Stimulated activated CD8-positive, alpha-beta memory T cell treated with anti-CD3 and anti-CD28 coated beads, Interleukin-15, amount 100 ng/mL, for 24 hours (primary cell): ENCODE data around the gene IFNLR1.
A peak's percentile ranks its signal among the peaks of the same experiment; 100 is the strongest.

Source experiments
- DNase-seq: peaks from one replicate; pipeline ENCODE4 v3.0.0-alpha.2; 2020; ENCODE audit warnings: low read depth

The IFNLR1 gene

GRCh38 chr1:24175033-24175755, 11.9 kb downstream of the IFNLR1 start:
- DNase-seq: no peak

- no peak for DNase-seq
Observed at GRCh38 chr1:24173638-24174575, 13.2 kb downstream of the IFNLR1 start.

- DNase-seq: no peak
Observed at GRCh38 chr1:24172598-24172997, 14.5 kb downstream of the IFNLR1 start.

GRCh38 chr1:24169286-24169685, 17.8 kb downstream of the IFNLR1 start:
- no peak for DNase-seq

- no peak for DNase-seq
Observed at GRCh38 chr1:24168245-24168644, 18.8 kb downstream of the IFNLR1 start.

- DNase-seq: no peak
Observed at GRCh38 chr1:24167008-24167407, 20.1 kb downstream of the IFNLR1 start.

GRCh38 chr1:24165500-24165899, 21.6 kb downstream of the IFNLR1 start:
- DNase-seq: no peak

- no peak for DNase-seq
Observed at GRCh38 chr1:24164004-24164403, 23.1 kb downstream of the IFNLR1 start.

GRCh38 chr1:24162201-24162600, 24.9 kb downstream of the IFNLR1 start:
- DNase-seq: no peak

GRCh38 chr1:24161270-24161669, 25.8 kb downstream of the IFNLR1 start:
- DNase-seq: no peak

GRCh38 chr1:24159366-24159765, 27.7 kb downstream of the IFNLR1 start:
- DNase-seq: no peak

GRCh38 chr1:24157918-24158481, 29.1 kb downstream of the IFNLR1 start:
- no peak for DNase-seq

GRCh38 chr1:24156542-24157260, 30.4 kb downstream of the IFNLR1 start:
- DNase-seq: no peak

GRCh38 chr1:24155011-24155782, 31.9 kb downstream of the IFNLR1 start:
- no peak for DNase-seq

GRCh38 chr1:24154215-24154614, 32.9 kb downstream of the IFNLR1 start:
- no peak for DNase-seq

- DNase-seq: no peak
Observed at GRCh38 chr1:24152631-24153494, 34.2 kb downstream of the IFNLR1 start.

GRCh38 chr1:24151175-24151533, 35.9 kb downstream of the IFNLR1 start:
- DNase-seq: no peak

GRCh38 chr1:24150234-24151174, 36.6 kb downstream of the IFNLR1 start:
- DNase-seq: peak; percentile 83

GRCh38 chr1:24149866-24150233, 37.2 kb downstream of the IFNLR1 start:
- DNase-seq: no peak
